Measurements from ENCODE around the gene CTAG1B.
"Not testable (repeated sequence)": the region's sequence is repeated elsewhere in the genome, so short reads cannot be mapped to it uniquely, and the experiment has no call there.

GRCh38 chrX:154653413-154653812, 34.3 kb upstream of the CTAG1B start, which contains the start of gene CTAG2:
- not testable (repeated sequence) for TF ChIP-seq POLR2AphosphoS5 (IDR thresholded peaks at IDR 0.05; ENCODE audit: borderline replicate concordance, low read depth, low read length); EZH2 (IDR thresholded peaks at IDR 0.05)
